GM12892 (cell line): ENCODE results near the gene JHY.

ENCODE experiments used
- POLR2A ChIP-seq: IDR thresholded peaks from 2 replicates; pipeline ENCODE4 v1.6.1; 2011; ENCODE audit warnings: low read depth, low read length, control low read depth
- POLR2AphosphoS5 ChIP-seq: IDR thresholded peaks from 2 replicates; pipeline ENCODE4 v1.6.1; 2011; ENCODE audit warnings: low read depth, low read length, control low read depth
- TAF1 ChIP-seq: IDR thresholded peaks from 2 replicates; pipeline ENCODE4 v1.6.1; 2011; ENCODE audit warnings: low read depth, mild to moderate bottlenecking, control low read depth, low read length, borderline replicate concordance

DNA sequence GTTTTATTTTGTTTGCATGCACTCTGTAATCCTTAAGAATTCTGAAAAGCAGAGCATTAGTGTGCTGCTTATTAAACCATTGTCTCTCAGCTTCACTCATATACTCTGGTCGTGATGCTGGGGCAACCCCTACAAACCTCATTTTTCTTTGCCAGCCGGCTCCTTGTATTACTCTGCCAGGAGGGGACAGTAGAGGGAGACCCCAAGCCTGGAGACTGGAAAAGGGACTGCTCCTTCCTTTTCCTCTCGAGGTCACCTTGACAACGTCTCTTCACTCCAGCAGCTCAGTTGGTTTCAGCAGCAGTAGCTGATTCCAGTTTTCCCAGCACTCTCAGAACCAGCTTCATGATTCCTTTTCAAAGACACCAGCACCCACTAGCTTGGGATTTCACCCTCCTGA lies 2.8 kb upstream of the JHY start:
- no peak for TF ChIP-seq POLR2AphosphoS5
- TF ChIP-seq POLR2A: no peak
- TF ChIP-seq TAF1: no peak
